NT2/D1 (cell line): ENCODE results near the gene RPP30.

Experiments
- YY1 ChIP-seq: IDR thresholded peaks from 2 replicates; pipeline ENCODE4 v1.6.1; 2011; ENCODE audit not compliant: insufficient read length, insufficient read depth
- ZNF274 ChIP-seq: IDR thresholded peaks from 2 replicates; pipeline ENCODE4 v1.6.1; 2011; ENCODE audit warnings: mild to moderate bottlenecking, low read depth, low read length

DNA sequence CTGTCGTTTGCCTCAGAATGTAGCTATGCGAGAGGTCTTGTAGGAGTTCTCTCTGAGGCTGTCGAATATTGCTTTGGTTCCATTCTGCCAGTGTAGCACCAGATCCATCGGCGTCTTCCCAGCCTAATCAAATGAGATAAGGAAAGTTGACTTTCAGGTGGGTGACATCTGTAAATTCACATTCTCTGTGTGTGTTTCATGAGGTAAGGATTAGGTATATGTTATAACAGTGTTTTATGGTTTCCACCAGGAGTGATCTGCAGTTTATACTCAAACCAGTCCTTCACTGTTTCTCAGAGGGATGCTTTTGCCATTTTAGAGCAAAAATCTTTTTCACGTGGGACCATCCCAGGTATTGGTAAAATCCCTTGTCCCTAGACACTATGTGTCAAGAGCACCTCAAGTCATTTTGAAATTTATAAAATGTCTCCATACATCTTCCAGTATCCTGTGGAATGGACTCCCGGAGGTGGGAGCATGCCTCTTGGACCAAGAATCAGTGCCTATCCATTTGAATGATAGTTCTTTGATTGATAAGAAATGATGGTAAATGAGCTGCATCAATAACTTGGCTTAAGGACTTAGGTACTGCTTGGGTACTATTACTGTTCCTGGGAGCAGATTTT, 41.2 kb downstream of the RPP30 start:
- TF ChIP-seq ZNF274, result 0 out of 2 replicates have a peak, but pooled peaks have one; percentile 29
- TF ChIP-seq YY1, result no peak
